Skeletal muscle tissue (tissue), 4 donors: ENCODE data around the gene ORMDL2. TPM values are rescaled to one million over a fixed set of nuclear protein-coding genes. Genes with fewer than 3 reads are reported as not detected.

Source experiments
- H3K27ac ChIP-seq: one replicate; pipeline ENCODE4 v1.7.0; 2013; ENCODE audit warnings: mild to moderate bottlenecking, low read depth, low read length, inconsistent platforms
- H3K27me3 ChIP-seq, 3 donors: one replicate each; pipeline ENCODE4 v1.7.0; 2013; ENCODE audit warnings: low read length in 3 of 3; ENCODE audit not compliant: control insufficient read depth in 3 of 3, insufficient read depth in 3 of 3
- H3K36me3 ChIP-seq, 3 donors: one replicate each; pipeline ENCODE4 v1.7.0; 2013; ENCODE audit warnings: low read length in 3 of 3; ENCODE audit not compliant: control insufficient read depth in 3 of 3, insufficient read depth in 3 of 3
- H3K4me1 ChIP-seq, 3 donors: one replicate each; pipeline ENCODE4 v1.7.0; 2013; ENCODE audit warnings: low read length in 3 of 3, mild to moderate bottlenecking in 3 of 3; ENCODE audit not compliant: control insufficient read depth in 3 of 3, insufficient read depth in 3 of 3
- H3K4me3 ChIP-seq, 3 donors: one replicate each; pipeline ENCODE4 v1.7.0; 2013; ENCODE audit warnings: low read length in 3 of 3
- H3K9ac ChIP-seq, 3 donors: one replicate each; pipeline ENCODE4 v1.7.0; 2013; ENCODE audit warnings: low read length in 3 of 3, mild to moderate bottlenecking in 3 of 3, moderate library complexity in 2 of 3, low read depth in 1 of 3
- H3K9me3 ChIP-seq, 3 donors: one replicate each; pipeline ENCODE4 v1.7.0; 2013; ENCODE audit warnings: low read length in 3 of 3; ENCODE audit not compliant: control insufficient read depth in 3 of 3
- total RNA-seq: library from RNA; depleted of rRNA; stranded (reverse); fragments of >200 nt; gene quantifications from one replicate; pipeline ENCODE4 v1.2.3, GENCODE V29; 2014
- donor health status: Osteomylitis.

Gene ORMDL2
- total RNA-seq, 1 donor from 2014 or later: 11.0 TPM

DNA sequence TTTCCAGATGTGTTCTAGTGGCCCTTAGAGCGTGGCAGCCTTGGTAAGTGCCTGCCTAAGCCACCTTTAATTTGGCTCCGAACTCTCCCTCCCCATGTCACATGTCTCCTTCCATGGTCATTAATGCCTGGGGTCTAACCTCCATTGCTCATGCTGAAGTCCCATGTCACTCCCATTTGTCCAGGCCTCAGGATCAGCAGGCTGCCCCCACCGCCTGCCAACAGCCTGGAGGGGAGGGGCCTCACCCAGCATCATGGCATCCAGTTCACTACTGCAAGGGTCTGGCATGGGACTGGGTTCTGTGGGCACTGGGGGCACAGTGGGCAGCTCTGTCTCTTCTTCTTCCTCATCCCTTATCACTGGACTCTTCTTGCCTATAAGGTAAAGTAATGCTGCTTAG is 20.5 kb downstream of the ORMDL2 start:
- no peak overlapping the region for H3K4me3 ChIP-seq
- no peak overlapping the region for H3K9ac ChIP-seq

DNA sequence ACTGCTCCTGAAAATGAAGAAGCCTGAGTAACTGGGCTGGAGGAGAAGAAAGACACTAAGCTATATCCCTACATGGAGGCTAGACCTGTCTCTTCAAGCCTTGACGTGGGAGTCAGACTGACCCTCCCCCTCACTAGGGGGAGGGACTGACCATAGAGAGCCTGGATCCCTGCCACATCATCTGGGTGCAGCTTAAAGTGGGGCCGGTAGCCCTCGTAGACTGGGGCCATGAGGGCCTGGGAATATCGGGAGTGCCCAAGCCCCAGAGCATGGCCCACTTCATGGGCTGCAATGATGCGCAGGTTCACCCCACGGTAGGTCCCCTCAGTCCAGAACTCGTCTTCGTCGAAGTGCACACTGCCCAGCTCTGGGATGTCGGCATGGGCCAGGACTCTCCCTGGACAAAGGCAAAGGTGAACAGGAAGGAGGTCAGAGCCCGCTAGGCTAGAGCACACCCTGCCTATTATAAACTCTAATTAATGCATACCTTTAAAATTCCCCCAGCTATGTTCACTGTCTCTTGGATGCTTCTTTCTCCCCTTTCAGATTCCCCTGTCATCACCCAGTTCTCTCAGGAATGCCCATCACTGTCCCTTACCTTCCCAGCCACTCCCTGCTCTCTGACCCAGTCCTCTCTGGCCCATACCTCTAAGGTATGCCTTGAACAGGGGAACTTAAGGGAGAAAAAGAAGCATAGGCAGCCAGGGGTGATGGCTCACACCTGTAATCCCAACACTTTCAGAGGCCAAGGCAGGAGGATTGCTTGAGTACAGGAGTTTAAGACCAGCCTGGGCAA is 21.7 kb downstream of the ORMDL2 start:
- Histone ChIP-seq H3K9me3 (no peaks in the 10 kb centered on the region), H3K27me3 (peaks cover 5 to 25% (median 6%) of the 10 kb centered on the region in 3 donors), H3K4me3 (no peak overlapping the region), H3K9ac (no peak overlapping the region), H3K27ac (no peak overlapping the region), H3K36me3 (peaks cover 0 to 5% (median 0%) of the 10 kb centered on the region in 3 donors), H3K4me1 (peaks cover 0 to 2% (median 0%) of the 10 kb centered on the region in 3 donors)

More for the DNA sequence above, 20.5 kb downstream of the ORMDL2 start:
- H3K4me1 ChIP-seq: peaks cover 0 to 2% (median 0%) of the 10 kb centered on the region in 3 donors
- no peak overlapping the region for H3K27ac ChIP-seq
- no peaks in the 10 kb centered on the region for H3K9me3 ChIP-seq
- peaks cover 0 to 5% (median 0%) of the 10 kb centered on the region in 3 donors for H3K36me3 ChIP-seq
- H3K27me3 ChIP-seq: peaks cover 5 to 25% (median 6%) of the 10 kb centered on the region in 3 donors

DNA sequence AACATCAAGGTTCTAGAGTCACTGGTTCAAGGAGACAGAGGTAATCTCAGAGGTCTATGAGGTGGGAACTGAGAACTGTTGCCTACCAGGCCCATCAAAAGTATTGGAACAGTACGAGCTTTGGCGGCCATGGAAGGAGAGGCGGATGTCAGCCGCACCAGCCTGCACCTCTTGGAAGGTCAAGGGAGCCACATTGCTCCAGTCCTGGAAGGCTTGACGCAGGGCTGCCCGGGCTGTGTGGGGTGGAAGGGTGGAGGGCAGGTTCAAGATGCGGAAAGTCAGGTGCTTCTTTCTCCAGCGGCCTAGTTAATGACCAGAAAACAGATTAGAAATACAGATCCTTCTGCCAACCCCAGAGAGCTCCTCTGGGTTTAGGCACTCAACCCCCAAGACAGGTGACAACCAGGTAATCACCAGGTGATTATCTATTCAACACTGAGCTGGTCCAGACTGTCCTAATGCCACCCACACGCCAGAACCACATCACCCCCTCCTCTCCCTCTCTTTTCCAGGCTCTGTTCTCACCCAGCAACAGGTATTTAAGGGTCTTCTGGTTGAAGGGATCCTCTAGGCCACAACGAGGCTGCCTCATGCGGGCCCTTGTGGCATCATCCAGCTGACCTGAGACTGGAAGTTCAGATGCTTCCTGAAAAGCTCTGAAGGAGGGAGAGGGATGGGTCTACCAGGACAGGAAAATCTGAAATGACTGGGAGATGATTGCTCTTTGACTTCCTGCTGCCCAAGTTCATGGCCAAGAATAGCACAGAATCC is 22.9 kb downstream of the ORMDL2 start:
- Histone ChIP-seq H3K36me3 (peaks cover 0 to 1% (median 0%) of the 10 kb centered on the region in 3 donors), H3K27ac (no peak overlapping the region), H3K4me3 (no peak overlapping the region), H3K9me3 (no peaks in the 10 kb centered on the region), H3K9ac (no peak overlapping the region), H3K4me1 (peaks cover 0 to 6% (median 0%) of the 10 kb centered on the region in 3 donors), H3K27me3 (peaks cover 5 to 25% (median 6%) of the 10 kb centered on the region in 3 donors)

DNA sequence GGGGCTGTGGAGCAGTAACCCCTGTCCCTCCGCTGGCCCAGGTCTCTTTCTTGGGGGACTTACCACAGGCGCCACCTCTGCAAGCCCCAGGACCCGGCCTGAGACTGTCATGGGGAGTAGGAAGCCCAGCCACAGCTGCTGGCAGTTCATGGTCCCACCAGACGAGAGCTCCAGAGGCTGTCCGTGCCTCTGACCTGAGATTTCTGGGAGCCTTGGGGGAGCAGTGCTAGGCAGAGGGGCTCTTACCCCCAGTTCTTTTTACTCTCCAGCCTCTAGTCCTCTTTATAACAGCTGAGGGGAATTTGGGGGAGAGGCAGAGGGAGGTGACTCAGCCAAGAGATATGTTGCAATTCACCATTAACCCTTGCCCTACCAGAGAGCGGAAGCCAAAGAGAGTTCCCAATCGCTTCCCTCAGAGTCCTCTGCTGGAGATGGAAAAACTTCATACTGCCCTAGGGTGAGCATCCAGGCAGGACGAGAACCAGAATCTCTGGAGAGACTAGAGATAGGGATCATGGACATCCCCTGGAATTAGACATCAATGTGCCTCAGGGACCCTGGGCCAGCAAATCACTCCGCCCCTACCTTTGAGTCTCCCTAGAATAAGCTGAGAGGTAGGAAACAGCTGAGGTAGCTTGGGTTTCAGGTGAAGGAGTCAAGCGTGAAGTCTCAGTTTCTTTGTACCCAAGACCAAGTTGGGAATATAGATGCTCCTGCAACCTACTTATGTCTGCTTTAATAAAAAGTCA is 25.0 kb downstream of the ORMDL2 start, which contains the start of gene MMP19:
TSS of gene MMP19 (minus strand) at position 256 of the 749 bp plus-strand sequence. CDS start at position 150, 106 bp downstream.
- Histone ChIP-seq H3K9ac (peak within 1 kb of the TSS; percentile 27 to 74 (median 62)), H3K4me1 (peaks cover 3 to 8% (median 5%) of the 10 kb centered on the region in 3 donors), H3K27ac (peak within 1 kb of the TSS; percentile 67), H3K4me3 (peak within 1 kb of the TSS; percentile 56 to 72 (median 60)), H3K27me3 (peaks cover 5 to 26% (median 6%) of the 10 kb centered on the region in 3 donors), H3K36me3 (no peaks in the 10 kb centered on the region), H3K9me3 (no peaks in the 10 kb centered on the region)

DNA sequence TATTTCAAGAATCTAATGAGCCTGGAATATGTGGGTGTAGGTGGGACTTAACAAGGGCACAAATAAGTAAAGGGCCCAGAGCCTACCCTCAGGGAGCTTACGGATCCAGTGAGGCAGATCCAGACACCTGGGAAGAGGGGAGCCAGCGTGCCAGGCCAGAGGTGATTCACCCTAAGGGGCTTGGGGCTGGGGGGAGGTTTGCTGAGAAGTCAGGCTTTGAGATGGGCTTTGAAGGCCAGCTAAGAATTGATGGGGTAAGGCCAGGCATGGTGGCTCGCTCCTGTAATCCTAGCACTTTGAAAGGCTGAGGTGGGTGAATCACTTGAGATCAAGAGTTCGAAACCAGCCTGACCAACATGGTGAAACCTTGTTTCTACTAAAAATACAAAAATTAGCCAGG is 25.6 kb downstream of the ORMDL2 start:
- Histone ChIP-seq H3K4me1 (peaks cover 4 to 10% (median 5%) of the 10 kb centered on the region in 3 donors), H3K4me3 (no peak overlapping the region), H3K27ac (peak overlapping the region; percentile 67), H3K9me3 (no peaks in the 10 kb centered on the region), H3K36me3 (no peaks in the 10 kb centered on the region), H3K9ac (no peak overlapping the region), H3K27me3 (peaks cover 1 to 21% (median 2%) of the 10 kb centered on the region in 3 donors)

DNA sequence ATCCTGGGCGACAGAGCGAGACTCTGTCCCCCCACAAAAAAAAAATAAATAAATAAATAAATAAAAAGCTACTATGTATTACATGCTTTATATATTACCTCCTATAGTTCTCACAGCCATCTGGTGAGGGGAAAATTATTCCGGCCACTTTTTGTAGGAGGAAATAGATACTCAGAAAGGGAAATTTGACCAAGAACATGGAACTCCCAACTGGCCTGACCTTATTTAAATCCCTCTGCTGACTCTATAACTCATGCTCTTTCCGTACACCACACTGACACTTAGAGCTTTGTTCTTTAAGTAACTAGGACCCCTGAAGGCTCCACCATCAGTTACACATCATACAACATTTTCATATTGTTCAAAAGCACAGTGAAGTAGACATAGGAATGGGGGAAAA is 27.1 kb downstream of the ORMDL2 start:
- H3K9ac ChIP-seq: no peak overlapping the region
- H3K4me3 ChIP-seq: no peak overlapping the region
- H3K27ac ChIP-seq: peak overlapping the region; percentile 57
- H3K27me3 ChIP-seq: peaks cover 3 to 23% (median 4%) of the 10 kb centered on the region in 3 donors
- H3K4me1 ChIP-seq: peaks cover 7 to 16% (median 8%) of the 10 kb centered on the region in 3 donors
- H3K9me3 ChIP-seq: no peaks in the 10 kb centered on the region
- H3K36me3 ChIP-seq: no peaks in the 10 kb centered on the region

DNA sequence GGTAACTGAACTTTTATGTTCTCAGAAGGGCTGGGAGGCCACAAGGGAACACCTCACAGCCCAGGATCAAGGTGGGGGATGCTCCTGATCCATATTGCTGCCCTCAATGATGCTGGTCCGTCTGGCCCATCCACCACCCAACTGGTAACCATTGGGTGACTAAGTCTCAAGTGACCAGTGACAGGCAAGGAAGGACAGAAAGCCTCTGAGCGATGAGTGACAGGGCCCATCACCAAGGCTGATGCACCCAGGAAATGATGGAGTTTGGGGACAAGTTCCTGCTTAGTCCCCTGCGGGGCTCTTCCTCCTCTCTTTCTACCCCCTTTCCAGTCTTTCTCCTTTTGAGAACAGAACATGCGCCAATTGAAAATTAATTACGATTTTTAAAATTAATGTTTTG is 27.5 kb downstream of the ORMDL2 start:
- Histone ChIP-seq H3K4me3 (no peak overlapping the region), H3K9me3 (no peaks in the 10 kb centered on the region), H3K9ac (no peak overlapping the region), H3K27me3 (peaks cover 4 to 23% (median 6%) of the 10 kb centered on the region in 3 donors), H3K36me3 (no peaks in the 10 kb centered on the region), H3K4me1 (peaks cover 7 to 16% (median 8%) of the 10 kb centered on the region in 3 donors), H3K27ac (peak overlapping the region; percentile 57)

DNA sequence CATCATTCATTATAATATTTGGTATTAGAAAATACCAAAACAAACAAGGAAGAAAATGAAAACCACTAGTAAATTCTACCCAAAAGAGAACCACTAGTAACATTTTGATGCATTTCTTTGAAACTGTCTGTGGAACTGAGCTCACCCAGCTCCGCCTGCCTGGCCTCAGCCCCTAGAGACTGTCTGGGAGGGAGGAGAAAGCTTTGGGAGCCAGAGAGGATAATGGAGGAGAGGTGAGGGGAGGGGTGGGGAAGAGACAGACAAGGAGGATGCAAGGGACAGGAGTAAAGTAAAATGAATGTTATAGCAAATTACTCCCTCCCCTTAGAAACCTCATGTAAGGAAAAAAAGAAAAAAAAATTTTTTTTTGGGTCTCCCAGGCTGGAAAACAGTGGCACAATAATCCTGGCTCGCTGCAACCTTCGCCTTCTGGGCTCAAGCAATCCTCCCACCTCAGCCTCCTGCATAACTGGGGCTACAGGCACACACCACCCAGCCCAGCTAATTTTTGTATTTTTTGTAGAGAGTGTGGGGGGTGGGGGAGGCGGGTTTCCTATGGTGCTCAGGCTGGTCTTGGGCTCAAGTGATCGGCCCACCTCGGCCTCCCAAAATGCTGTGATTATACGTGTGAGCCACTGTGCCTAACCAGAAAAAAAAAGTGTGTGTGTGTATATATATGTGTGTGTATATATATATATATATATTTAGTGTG is 28.1 kb downstream of the ORMDL2 start:
- H3K9me3 ChIP-seq: no peaks in the 10 kb centered on the region
- peaks cover 7 to 16% (median 8%) of the 10 kb centered on the region in 3 donors for H3K4me1 ChIP-seq
- H3K36me3 ChIP-seq: no peaks in the 10 kb centered on the region
- H3K4me3 ChIP-seq: no peak overlapping the region
- no peak overlapping the region for H3K9ac ChIP-seq
- peaks cover 4 to 24% (median 7%) of the 10 kb centered on the region in 3 donors for H3K27me3 ChIP-seq
- peak overlapping the region; percentile 57 for H3K27ac ChIP-seq

DNA sequence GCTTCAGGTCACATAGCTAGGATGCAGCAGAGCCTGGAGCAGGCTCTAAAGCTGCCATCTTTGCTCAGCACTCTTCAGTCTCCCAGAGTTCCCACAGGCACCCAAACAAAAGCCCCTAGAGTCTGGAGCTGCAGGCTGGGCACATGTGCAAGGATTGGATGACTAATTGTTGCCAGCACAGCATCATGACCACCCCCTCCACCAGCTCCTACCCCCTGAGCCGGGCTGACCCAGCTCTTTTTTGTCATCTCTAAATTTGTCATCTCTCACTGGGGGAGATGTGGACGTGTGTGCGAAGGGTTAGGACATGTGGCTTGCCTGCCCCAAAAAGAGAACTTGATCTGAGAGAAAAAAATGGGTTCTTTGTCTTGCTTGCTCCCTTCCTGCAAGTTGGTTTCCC is 29.2 kb downstream of the ORMDL2 start:
- peaks cover 4 to 24% (median 7%) of the 10 kb centered on the region in 3 donors for H3K27me3 ChIP-seq
- no peaks in the 10 kb centered on the region for H3K9me3 ChIP-seq
- H3K36me3 ChIP-seq: no peaks in the 10 kb centered on the region
- peaks cover 7 to 16% (median 8%) of the 10 kb centered on the region in 3 donors for H3K4me1 ChIP-seq
- H3K9ac ChIP-seq: no peak overlapping the region
- H3K27ac ChIP-seq: peak overlapping the region; percentile 88
- H3K4me3 ChIP-seq: no peak overlapping the region
